HUES48 (cell line): ENCODE results near the gene DCAF7.
A peak's percentile ranks its signal among the peaks of the same experiment; 100 is the strongest.

ENCODE experiments used
- H3K27ac ChIP-seq: one replicate; pipeline ENCODE4 v1.7.0; 2013; ENCODE audit warnings: low read depth, low read length, inconsistent platforms
- H3K27me3 ChIP-seq: 2 replicates; pipeline ENCODE4 v1.6.1; 2013; ENCODE audit warnings: mild to moderate bottlenecking, low read length; ENCODE audit not compliant: control insufficient read depth, insufficient read depth
- H3K36me3 ChIP-seq: 2 replicates; pipeline ENCODE4 v1.6.1; 2013; ENCODE audit warnings: low read length; ENCODE audit not compliant: control insufficient read depth, insufficient read depth
- H3K4me1 ChIP-seq: 2 replicates; pipeline ENCODE4 v1.6.1; 2013; ENCODE audit warnings: mild to moderate bottlenecking, low read length; ENCODE audit not compliant: control insufficient read depth, insufficient read depth
- H3K4me3 ChIP-seq: 2 replicates; pipeline ENCODE4 v1.5.1; 2013; ENCODE audit warnings: mild to moderate bottlenecking, low read depth, low read length
- H3K9ac ChIP-seq: 2 replicates; pipeline ENCODE4 v1.6.1; 2013; ENCODE audit warnings: mild to moderate bottlenecking, low read depth, low read length, moderate library complexity
- H3K9me3 ChIP-seq: 2 replicates; pipeline ENCODE4 v1.6.1; 2013; ENCODE audit warnings: low read length; ENCODE audit not compliant: control insufficient read depth, insufficient read depth

The DCAF7 gene

GRCh38 chr17:63549289-63549945 is 860 bp upstream of the DCAF7 start:
- Histone ChIP-seq H3K9me3 (no peaks in the 10 kb centered on the region), H3K4me3 (peak overlapping the region; percentile 90), H3K27ac (peak overlapping the region; percentile 84), H3K36me3 (no peaks in the 10 kb centered on the region), H3K27me3 (no peaks in the 10 kb centered on the region), H3K4me1 (peaks cover 14% of the 10 kb centered on the region), H3K9ac (peak overlapping the region; percentile 55)

GRCh38 chr17:63550817-63551639 is 751 bp downstream of the DCAF7 start:
- Histone ChIP-seq H3K4me1 (peaks cover 14% of the 10 kb centered on the region), H3K9me3 (no peaks in the 10 kb centered on the region), H3K27ac (peak overlapping the region; percentile 96), H3K27me3 (no peaks in the 10 kb centered on the region), H3K4me3 (peak overlapping the region; percentile 82), H3K9ac (peak overlapping the region; percentile 65), H3K36me3 (no peaks in the 10 kb centered on the region; the same call in 1 of the 2 replicates)

- Histone ChIP-seq H3K9ac (no peak overlapping the region), H3K36me3 (no peaks in the 10 kb centered on the region; the same call in 1 of the 2 replicates), H3K9me3 (no peaks in the 10 kb centered on the region), H3K27ac (no peak overlapping the region), H3K27me3 (no peaks in the 10 kb centered on the region), H3K4me1 (peaks cover 14% of the 10 kb centered on the region), H3K4me3 (peak overlapping the region; percentile 46)
These were observed 1.9 kb downstream of the DCAF7 start for GRCh38 chr17:63552211-63552610.

GRCh38 chr17:63555500-63556156 is 5.4 kb downstream of the DCAF7 start:
- Histone ChIP-seq H3K36me3 (no peaks in the 10 kb centered on the region; the same call in 1 of the 2 replicates), H3K9me3 (no peaks in the 10 kb centered on the region), H3K4me1 (peaks cover 9% of the 10 kb centered on the region), H3K27ac (no peak overlapping the region), H3K4me3 (no peak overlapping the region), H3K27me3 (no peaks in the 10 kb centered on the region), H3K9ac (no peak overlapping the region)

- Histone ChIP-seq H3K4me1 (peaks cover 4% of the 10 kb centered on the region), H3K27ac (no peak overlapping the region)
These were observed 7.1 kb downstream of the DCAF7 start for GRCh38 chr17:63557416-63557815.

GRCh38 chr17:63558441-63558840 is 8.2 kb downstream of the DCAF7 start:
- Histone ChIP-seq H3K27me3 (no peaks in the 10 kb centered on the region), H3K36me3 (no peaks in the 10 kb centered on the region; the same call in 1 of the 2 replicates), H3K27ac (no peak overlapping the region), H3K4me1 (no peaks in the 10 kb centered on the region), H3K9me3 (no peaks in the 10 kb centered on the region), H3K4me3 (no peak overlapping the region), H3K9ac (no peak overlapping the region)

More at GRCh38 chr17:63557416-63557815, 7.1 kb downstream of the DCAF7 start:
- Histone ChIP-seq H3K36me3 (no peaks in the 10 kb centered on the region; the same call in 1 of the 2 replicates), H3K27me3 (no peaks in the 10 kb centered on the region), H3K9me3 (no peaks in the 10 kb centered on the region), H3K4me3 (no peak overlapping the region), H3K9ac (no peak overlapping the region)

GRCh38 chr17:63561819-63562218 is 11.5 kb downstream of the DCAF7 start:
- Histone ChIP-seq H3K4me1 (no peaks in the 10 kb centered on the region), H3K9ac (no peak overlapping the region), H3K9me3 (no peaks in the 10 kb centered on the region), H3K27me3 (no peaks in the 10 kb centered on the region), H3K27ac (no peak overlapping the region), H3K36me3 (no peaks in the 10 kb centered on the region), H3K4me3 (no peak overlapping the region)

GRCh38 chr17:63563339-63563738 is 13.1 kb downstream of the DCAF7 start:
- Histone ChIP-seq H3K9me3 (no peaks in the 10 kb centered on the region), H3K27ac (no peak overlapping the region), H3K36me3 (no peaks in the 10 kb centered on the region), H3K27me3 (no peaks in the 10 kb centered on the region), H3K4me3 (no peak overlapping the region), H3K4me1 (no peaks in the 10 kb centered on the region), H3K9ac (no peak overlapping the region)

- H3K4me1 ChIP-seq: no peaks in the 10 kb centered on the region
- no peak overlapping the region for H3K27ac ChIP-seq
- H3K9me3 ChIP-seq: no peaks in the 10 kb centered on the region
- H3K4me3 ChIP-seq: no peak overlapping the region
- H3K27me3 ChIP-seq: no peaks in the 10 kb centered on the region
- H3K9ac ChIP-seq: no peak overlapping the region
- H3K36me3 ChIP-seq: no peaks in the 10 kb centered on the region
These were observed 14.3 kb downstream of the DCAF7 start for GRCh38 chr17:63564562-63564961.

GRCh38 chr17:63567229-63567628 is 17.0 kb downstream of the DCAF7 start:
- Histone ChIP-seq H3K9me3 (no peaks in the 10 kb centered on the region), H3K36me3 (no peaks in the 10 kb centered on the region), H3K9ac (no peak overlapping the region), H3K27ac (no peak overlapping the region), H3K27me3 (no peaks in the 10 kb centered on the region), H3K4me3 (no peak overlapping the region), H3K4me1 (no peaks in the 10 kb centered on the region)

GRCh38 chr17:63568563-63568962 is 18.3 kb downstream of the DCAF7 start:
- H3K36me3 ChIP-seq: no peaks in the 10 kb centered on the region
- no peak overlapping the region for H3K9ac ChIP-seq
- no peak overlapping the region for H3K27ac ChIP-seq
- H3K9me3 ChIP-seq: no peaks in the 10 kb centered on the region
- no peaks in the 10 kb centered on the region for H3K27me3 ChIP-seq
- H3K4me1 ChIP-seq: no peaks in the 10 kb centered on the region
- H3K4me3 ChIP-seq: no peak overlapping the region
